PC-3 (cell line): ENCODE measurements around the gene ALPG. TPM values are rescaled to one million over a fixed set of nuclear protein-coding genes. Genes with fewer than 3 reads are reported as not detected.

ENCODE experiments used
- ATAC-seq: fragments of 200-7000 bp; cut with Tn5 transposase; 2 replicates; pipeline ENCODE4 v1.9.1; 2020; ENCODE audit warnings: mild to moderate bottlenecking, moderate library complexity
- BruUV-seq: library from RNA; stranded (reverse); fragments of 400-500 nt; replicated peaks from 2 replicates; lab custom pipeline; 2021; lab: Mats Ljungman, UMichigan
- CTCF ChIA-PET: fragments of 300-600 bp; sonication (Branson Sonifier 250); formaldehyde crosslinking; loops from one replicate; lab custom pipeline; 2022; ENCODE audit warnings: antibody characterized with exemption; lab: Charles Lee
- POLR2A ChIA-PET: fragments of 300-600 bp; sonication (Branson Sonifier 250); formaldehyde crosslinking; loops from one replicate; lab custom pipeline; 2022; ENCODE audit warnings: antibody characterized with exemption; ENCODE audit not compliant: unreplicated experiment; lab: Charles Lee
- DNase-seq: peaks from one replicate; pipeline ENCODE4 v3.0.0-alpha.2; 2015
- H2AFZ ChIP-seq: fragments of 300-600 bp; sonication (generic); 2 replicates; pipeline ENCODE4 v1.6.0; 2016; ENCODE audit warnings: antibody characterized with exemption, low read length
- H3F3A ChIP-seq: fragments of 300-600 bp; sonication (generic); one replicate; pipeline ENCODE4 v1.6.0; 2017; ENCODE audit warnings: antibody characterized with exemption, low read length, control low read depth, mild to moderate bottlenecking; ENCODE audit not compliant: unreplicated experiment
- H3K27ac ChIP-seq: fragments of 300-600 bp; sonication (generic); 2 replicates; pipeline ENCODE4 v1.5.1; 2016; ENCODE audit warnings: mild to moderate bottlenecking, low read length
- H3K27me3 ChIP-seq: fragments of 300-600 bp; sonication (generic); 2 replicates; pipeline ENCODE4 v1.6.1; 2016; ENCODE audit warnings: low read length, mixed read lengths
- H3K36me3 ChIP-seq: fragments of 300-600 bp; sonication (generic); 2 replicates; pipeline ENCODE4 v1.6.1; 2016; ENCODE audit warnings: low read depth, mixed run types, low read length, mixed read lengths
- H3K4me1 ChIP-seq: fragments of 300-600 bp; sonication (generic); 2 replicates; pipeline ENCODE4 v1.5.1; 2016; ENCODE audit warnings: low read length; ENCODE audit not compliant: insufficient read depth
- H3K4me2 ChIP-seq: fragments of 300-600 bp; sonication (generic); 2 replicates; pipeline ENCODE4 v1.6.0; 2016; ENCODE audit warnings: low read length
- H3K4me3 ChIP-seq: fragments of 300-600 bp; sonication (generic); 2 replicates; pipeline ENCODE4 v1.5.1; 2016; ENCODE audit warnings: mild to moderate bottlenecking, low read length, mixed read lengths
- H3K79me2 ChIP-seq: fragments of 300-600 bp; sonication (generic); 2 replicates; pipeline ENCODE4 v1.6.1; 2017; ENCODE audit warnings: low read length, mixed read lengths
- H3K9ac ChIP-seq: fragments of 300-600 bp; sonication (generic); 2 replicates; pipeline ENCODE4 v1.6.0; 2016; ENCODE audit warnings: mild to moderate bottlenecking, low read length
- H3K9me2 ChIP-seq: fragments of 300-600 bp; sonication (generic); replicated peaks from 2 replicates; pipeline ENCODE4 v1.6.1; 2016; ENCODE audit warnings: mixed run types, low read length, mixed read lengths
- H3K9me3 ChIP-seq: fragments of 300-600 bp; sonication (generic); 2 replicates; pipeline ENCODE4 v1.6.1; 2016; ENCODE audit warnings: low read length, mixed read lengths
- H4K20me1 ChIP-seq: fragments of 300-600 bp; sonication (generic); 2 replicates; pipeline ENCODE4 v1.6.1; 2016; ENCODE audit warnings: low read length, mixed read lengths
- EZH2 ChIP-seq: fragments of 300-600 bp; sonication (generic); IDR thresholded peaks from one replicate; pipeline ENCODE4 v1.6.1; 2017; ENCODE audit warnings: antibody characterized with exemption, mild to moderate bottlenecking, low read length; ENCODE audit not compliant: unreplicated experiment
- EZH2phosphoT487 ChIP-seq: fragments of 300-600 bp; sonication (generic); IDR thresholded peaks from 2 replicates; pipeline ENCODE4 v1.6.1; 2018; ENCODE audit warnings: mild to moderate bottlenecking, antibody characterized with exemption, low read length, borderline replicate concordance
- intact Hi-C: fragments of 100-400 bp; cut with micrococcal nuclease; formaldehyde crosslinking; loops from 2 replicates; pipeline ENCODE4 v1.9.0; 2023
- total RNA-seq: library from RNA; depleted of rRNA; stranded (reverse); fragments of >200 nt; gene quantifications from 2 replicates; pipeline ENCODE4 v1.2.3, GENCODE V29; 2014
- TF ChIP-seq, protein P1 (sequence below): fragments of 300-600 bp; sonication (generic); conservative IDR thresholded peaks from 2 replicates; pipeline ENCODE4 v1.5.1; 2017; ENCODE audit warnings: antibody characterized with exemption, low read depth, mild to moderate bottlenecking, low read length

Gene ALPG
- total RNA-seq, 1 experiment from 2014 or later: 0.18 TPM

DNA sequence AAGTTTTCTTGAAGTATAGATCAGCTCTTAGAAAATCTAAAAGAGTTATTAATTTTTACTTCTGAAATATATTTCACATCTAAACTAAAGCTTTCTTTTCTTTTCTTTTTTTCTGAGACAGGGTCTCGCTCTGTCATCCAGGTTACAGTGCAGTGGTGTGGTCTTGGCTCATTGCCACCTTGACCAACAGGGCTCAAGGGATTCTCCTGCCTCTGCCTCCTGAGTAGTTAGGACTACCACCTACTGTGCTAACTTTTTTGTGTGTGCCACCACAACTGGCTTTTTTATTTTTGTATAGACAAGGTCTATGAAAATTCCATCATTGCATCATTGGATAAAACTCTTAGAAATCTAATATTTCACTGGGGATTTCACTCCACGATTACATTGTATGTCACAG is 10.0 kb upstream of the ALPG start:
- Histone ChIP-seq H3K4me1 (peaks cover 5% of the 10 kb centered on the region; the same call in 1 of the 2 replicates), H3K27me3 (no peaks in the 10 kb centered on the region), H3K36me3 (no peaks in the 10 kb centered on the region), H4K20me1 (no peaks in the 10 kb centered on the region), H3F3A (no peaks in the 10 kb centered on the region), H2AFZ (no peak overlapping the region), H3K27ac (no peak overlapping the region), H3K4me2 (no peak overlapping the region), H3K4me3 (no peak overlapping the region), H3K9me2 (no peaks in the 10 kb centered on the region), H3K9me3 (no peaks in the 10 kb centered on the region), H3K9ac (no peak overlapping the region), H3K79me2 (no peaks in the 10 kb centered on the region)
- intact Hi-C loops: no loop called here
- CTCF ChIA-PET: no interaction called here
- BruUV-seq: no TSS peak
- TF ChIP-seq EZH2phosphoT487 (no peak), EZH2 (no peak)
- TF ChIP-seq, protein P1, sequence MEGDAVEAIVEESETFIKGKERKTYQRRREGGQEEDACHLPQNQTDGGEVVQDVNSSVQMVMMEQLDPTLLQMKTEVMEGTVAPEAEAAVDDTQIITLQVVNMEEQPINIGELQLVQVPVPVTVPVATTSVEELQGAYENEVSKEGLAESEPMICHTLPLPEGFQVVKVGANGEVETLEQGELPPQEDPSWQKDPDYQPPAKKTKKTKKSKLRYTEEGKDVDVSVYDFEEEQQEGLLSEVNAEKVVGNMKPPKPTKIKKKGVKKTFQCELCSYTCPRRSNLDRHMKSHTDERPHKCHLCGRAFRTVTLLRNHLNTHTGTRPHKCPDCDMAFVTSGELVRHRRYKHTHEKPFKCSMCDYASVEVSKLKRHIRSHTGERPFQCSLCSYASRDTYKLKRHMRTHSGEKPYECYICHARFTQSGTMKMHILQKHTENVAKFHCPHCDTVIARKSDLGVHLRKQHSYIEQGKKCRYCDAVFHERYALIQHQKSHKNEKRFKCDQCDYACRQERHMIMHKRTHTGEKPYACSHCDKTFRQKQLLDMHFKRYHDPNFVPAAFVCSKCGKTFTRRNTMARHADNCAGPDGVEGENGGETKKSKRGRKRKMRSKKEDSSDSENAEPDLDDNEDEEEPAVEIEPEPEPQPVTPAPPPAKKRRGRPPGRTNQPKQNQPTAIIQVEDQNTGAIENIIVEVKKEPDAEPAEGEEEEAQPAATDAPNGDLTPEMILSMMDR: no peak
- POLR2A ChIA-PET: no interaction called here
- ATAC-seq (no peak), DNase-seq (no peak)

DNA sequence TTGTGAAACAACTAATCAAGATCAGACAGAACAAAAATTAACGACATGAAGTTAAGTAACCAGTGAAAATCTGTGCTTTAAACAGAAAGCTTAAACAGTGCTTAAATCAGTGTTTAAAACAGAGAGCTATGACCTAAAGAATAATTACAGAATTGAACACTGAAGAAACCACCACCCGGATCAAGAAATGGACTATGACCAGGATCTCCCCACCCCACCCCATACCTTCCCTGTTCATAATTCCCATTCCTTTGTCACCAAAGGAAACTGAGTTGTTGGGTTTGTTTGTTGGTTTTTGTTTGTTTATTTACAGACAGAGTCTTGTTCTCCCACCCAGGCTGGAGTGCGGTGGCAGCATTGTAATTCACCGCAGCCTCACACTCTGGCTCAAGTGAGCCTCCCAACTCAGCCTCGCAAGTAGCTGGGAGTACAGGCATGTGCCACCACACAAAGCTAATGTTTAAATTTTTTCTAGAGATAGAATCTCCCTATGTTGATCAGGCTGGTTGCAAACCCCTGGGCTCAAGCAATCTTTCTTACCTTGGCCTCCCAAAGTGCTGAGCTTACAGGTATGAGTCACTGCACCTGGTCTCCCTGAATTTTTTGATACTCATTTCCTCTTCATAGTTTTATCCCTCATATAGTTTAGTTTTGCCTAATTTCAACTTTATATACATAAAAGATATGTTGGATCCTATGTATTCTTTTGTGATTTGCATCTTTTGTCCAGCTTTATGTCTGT is 8.2 kb upstream of the ALPG start:
- H3K9ac ChIP-seq: no peak overlapping the region
- no TSS peak for BruUV-seq
- ChIA-PET CTCF (no interaction called here), POLR2A (no interaction called here)
- no peaks in the 10 kb centered on the region for H3K27me3 ChIP-seq
- DNase-seq: peak; percentile 35
- H3K9me2 ChIP-seq: no peaks in the 10 kb centered on the region
- intact Hi-C loops: no loop called here
- H3K9me3 ChIP-seq: no peaks in the 10 kb centered on the region
- H3K36me3 ChIP-seq: no peaks in the 10 kb centered on the region
- no peaks in the 10 kb centered on the region for H3K79me2 ChIP-seq
- no peak overlapping the region for H2AFZ ChIP-seq
- H4K20me1 ChIP-seq: no peaks in the 10 kb centered on the region
- no peak overlapping the region for H3K4me3 ChIP-seq
- H3F3A ChIP-seq: no peaks in the 10 kb centered on the region
- H3K4me2 ChIP-seq: no peak overlapping the region
- H3K4me1 ChIP-seq: peaks cover 5% of the 10 kb centered on the region; the same call in 1 of the 2 replicates
- H3K27ac ChIP-seq: no peak overlapping the region
- peak; percentile 24; the same call in 1 of the 2 replicates for ATAC-seq
- TF ChIP-seq EZH2phosphoT487 (no peak), EZH2 (no peak)
- TF ChIP-seq, protein P1: no peak
